H1 (cell line): ENCODE measurements around the gene GMPPA.

ENCODE experiments used
- BACH1 ChIP-seq: IDR thresholded peaks from 2 replicates; pipeline ENCODE4 v1.6.1; 2012; ENCODE audit warnings: low read length, improper control_type of control experiment
- CEBPB ChIP-seq: IDR thresholded peaks from 2 replicates; pipeline ENCODE4 v1.6.1; 2012; ENCODE audit warnings: low read depth, low read length
- CTCF ChIP-seq, 3 experiments: IDR thresholded peaks; 1 replicate in 2 of 3; 2 replicates in 1 of 3; pipeline versions ENCODE4 v1.5.1 to v1.6.1; 2011; ENCODE audit warnings: low read length in 3 of 3, mild to moderate bottlenecking in 3 of 3, inconsistent platforms in 2 of 3, low read depth in 1 of 3, moderate library complexity in 1 of 3; ENCODE audit not compliant: insufficient read depth in 1 of 3; ENCODE audit errors: control extremely low read depth in 1 of 3
- EZH2 ChIP-seq: fragments of 200-600 bp; sonication (generic); IDR thresholded peaks from 2 replicates; pipeline ENCODE4 v1.7.1; 2012; ENCODE audit warnings: low read depth, mild to moderate bottlenecking, moderate library complexity, low read length, inconsistent platforms; ENCODE audit not compliant: severe bottlenecking
- POLR2A ChIP-seq, 2 experiments: IDR thresholded peaks; 1 replicate in 1 of 2; 2 replicates in 1 of 2; pipeline ENCODE4 v1.6.1; 2011; ENCODE audit warnings: low read depth in 2 of 2, low read length in 2 of 2, mild to moderate bottlenecking in 2 of 2; ENCODE audit errors: control extremely low read depth in 1 of 2
- RBBP5 ChIP-seq: IDR thresholded peaks from 2 replicates; pipeline ENCODE4 v1.7.1; 2012; ENCODE audit warnings: low read depth, mild to moderate bottlenecking, inconsistent platforms, low read length, moderate library complexity, borderline replicate concordance
- RFX5 ChIP-seq: IDR thresholded peaks from 2 replicates; pipeline ENCODE4 v1.6.1; 2011; ENCODE audit warnings: low read depth, low read length, improper control_type of control experiment, borderline replicate concordance
- RXRA ChIP-seq: IDR thresholded peaks from 2 replicates; pipeline ENCODE4 v1.6.1; 2011; ENCODE audit warnings: low read depth, mild to moderate bottlenecking, low read length, moderate library complexity; ENCODE audit not compliant: insufficient read depth
- SRF ChIP-seq: IDR thresholded peaks from 2 replicates; pipeline ENCODE4 v1.6.1; 2011; ENCODE audit warnings: mild to moderate bottlenecking, low read depth, low read length, moderate library complexity
- TEAD4 ChIP-seq: IDR thresholded peaks from 2 replicates; pipeline ENCODE4 v1.6.1; 2012; ENCODE audit warnings: low read depth, low read length, inconsistent platforms, mixed read lengths
- ZNF274 ChIP-seq: IDR thresholded peaks from 2 replicates; pipeline ENCODE4 v1.7.0; 2012; ENCODE audit warnings: low read length, borderline replicate concordance; ENCODE audit errors: extremely low read depth

GRCh38 chr2:219453671-219454590 lies 44.8 kb upstream of the GMPPA start:
- TF ChIP-seq SRF, result no peak
- no peak for TF ChIP-seq BACH1
- TF ChIP-seq POLR2A (IDR thresholded peaks at IDR 0.05; ENCODE audit: control extremely low read depth in 1 of 2, low read depth in 2 of 2, low read length in 2 of 2), result no peak
- TF ChIP-seq EZH2, result no peak
- no peak for TF ChIP-seq CTCF (IDR thresholded peaks at IDR 0.05; ENCODE audit: control extremely low read depth in 1 of 3, insufficient read depth in 1 of 3, low read depth in 1 of 3, low read length in 3 of 3)
- TF ChIP-seq TEAD4, result no peak
- TF ChIP-seq RXRA, result no peak
- no peak for TF ChIP-seq RBBP5
- TF ChIP-seq CEBPB, result no peak
- TF ChIP-seq RFX5, result no peak
- no peak for TF ChIP-seq ZNF274
